Measurements from ENCODE around the gene TRPM8. TPM values are rescaled to one million over a fixed set of nuclear protein-coding genes. Genes with fewer than 3 reads are reported as not detected.

TRPM8 gene
- total RNA-seq, 1 donor from 2014 or later = not detected

DNA sequence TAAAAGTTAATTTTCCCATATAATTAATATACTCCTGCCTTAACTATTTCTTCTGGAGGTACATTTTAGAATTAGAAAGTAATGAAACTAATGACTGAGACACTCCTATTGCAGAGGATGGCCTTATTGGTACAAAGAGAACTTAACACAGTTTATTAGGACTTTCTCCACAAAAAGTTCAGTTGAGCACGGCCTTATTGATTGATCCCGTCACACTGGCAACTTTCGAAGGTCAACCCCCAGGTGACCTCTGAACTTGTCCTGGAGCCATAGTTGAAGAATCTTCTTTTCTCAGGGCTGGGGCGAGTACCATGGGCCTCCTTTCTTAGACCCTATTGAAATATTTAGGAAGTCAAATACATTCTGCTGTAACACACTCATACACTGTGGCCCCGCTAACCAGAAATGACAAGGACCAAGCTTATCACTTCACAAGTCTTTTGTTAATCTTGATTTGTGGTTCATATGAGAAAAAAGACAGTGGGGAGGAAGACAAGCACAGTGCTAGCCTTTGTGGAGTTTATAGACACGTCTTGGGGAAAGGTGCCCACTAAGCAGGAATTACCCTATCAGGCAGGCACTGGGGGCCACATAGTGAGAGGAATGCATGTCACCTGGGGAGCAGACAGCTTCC lies 144.6 kb downstream of the TRPM8 start:
- intact Hi-C loops (cut with DNase I) = no loop called here
- DNase-seq (ENCODE audit: low spot score) (no peak), ATAC-seq (no peak)

DNA sequence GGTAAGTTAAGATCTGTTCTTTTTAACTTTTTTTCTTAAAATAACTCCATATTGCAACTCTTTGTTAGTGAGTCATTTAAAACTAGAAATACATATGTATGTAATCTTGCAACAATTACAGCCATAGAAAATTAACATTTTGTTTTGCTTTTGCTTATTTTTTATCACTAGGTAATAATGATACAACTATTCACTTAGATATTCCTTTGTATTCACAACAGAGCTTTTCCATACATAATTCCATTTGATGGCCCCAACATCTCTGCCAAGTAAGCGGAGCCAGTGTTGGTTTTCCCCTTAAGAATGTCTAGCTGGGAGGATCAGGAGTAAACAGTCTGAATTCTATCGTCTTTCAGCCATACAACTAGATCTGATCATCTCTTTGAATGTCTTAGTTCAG lies 149.4 kb downstream of the TRPM8 start:
- DNase-seq (ENCODE audit: low spot score) (no peak), ATAC-seq (no peak)
- intact Hi-C loops (cut with DNase I) = no loop called here

Other genes with a start within 250 kb of the TRPM8 start
- gene UGT1A9, start 245.5 kb upstream of the TRPM8 start, total RNA-seq = not detected
- gene UGT1A7, start 235.5 kb upstream of the TRPM8 start, total RNA-seq = not detected
- gene UGT1A6, start 224.5 kb upstream of the TRPM8 start, total RNA-seq = not detected
- not detected for gene UGT1A5, start 204.5 kb upstream of the TRPM8 start, total RNA-seq
- not detected for gene UGT1A4, start 198.6 kb upstream of the TRPM8 start, total RNA-seq
- not detected for gene UGT1A3, start 188.3 kb upstream of the TRPM8 start, total RNA-seq
- not detected for gene UGT1A1, start 157.1 kb upstream of the TRPM8 start, total RNA-seq
- not detected for gene MROH2A, start 139.0 kb upstream of the TRPM8 start, total RNA-seq
- gene HJURP, start 62.8 kb upstream of the TRPM8 start, total RNA-seq = 0.71 TPM
- gene SPP2, start 133.3 kb downstream of the TRPM8 start, total RNA-seq = not detected